ENCODE data around the gene HIVEP1. TPM values are rescaled to one million over a fixed set of nuclear protein-coding genes. Genes with fewer than 3 reads are reported as not detected.

HIVEP1 gene
- total and polyA plus RNA-seq, 2 donors from 2014 or later: 3.6 to 30.4 TPM

DNA sequence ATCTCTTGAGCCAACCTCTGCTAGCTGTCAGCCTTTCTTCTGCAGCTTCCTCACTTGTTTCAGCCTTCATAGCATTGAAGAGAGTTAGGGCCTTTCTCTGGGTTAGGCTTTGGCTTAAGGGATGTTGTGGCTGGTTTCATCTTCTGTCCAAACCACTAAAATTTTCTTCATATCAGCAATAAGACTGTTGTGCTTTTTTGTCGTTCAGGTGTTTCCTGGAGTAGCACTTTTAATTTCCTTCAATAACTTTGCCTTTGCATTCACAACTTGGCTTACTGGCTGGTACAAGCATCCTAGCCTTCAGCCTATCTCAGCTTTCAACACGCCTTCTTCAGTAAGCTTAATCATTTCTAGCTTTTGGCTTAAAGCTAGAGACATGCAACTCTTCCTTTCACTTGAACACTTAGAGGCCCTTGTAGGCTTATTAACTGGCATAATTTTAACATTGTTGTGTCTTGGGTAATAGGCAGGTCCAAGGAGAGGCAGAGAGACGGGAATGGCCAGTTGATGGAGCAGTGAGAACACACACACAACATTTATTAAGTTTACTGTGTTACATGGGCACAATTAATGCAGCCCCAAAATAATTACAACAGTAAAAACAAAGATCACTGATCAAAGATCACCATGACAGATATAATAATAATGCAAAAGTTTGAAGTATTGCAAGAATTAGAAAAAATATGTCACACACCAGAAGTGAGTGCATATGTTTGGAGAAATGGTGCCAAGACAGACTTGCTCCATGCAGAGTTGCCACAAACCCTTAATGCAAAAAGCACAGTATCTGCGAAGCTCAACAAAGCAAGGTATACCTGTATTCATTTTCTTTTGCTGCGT, 98.6 kb downstream of the HIVEP1 start:
- Histone ChIP-seq H3K4me1 (ENCODE audit: control insufficient read depth in 2 of 3, insufficient read depth in 2 of 3, low read depth in 1 of 3, low read length in 3 of 3) (no peaks in the 10 kb centered on the region), H3K4me3 (ENCODE audit: low read length in 3 of 3) (no peak overlapping the region), H3K27ac (ENCODE audit: low read depth in 2 of 2, low read length in 2 of 2) (no peak overlapping the region), H3K27me3 (ENCODE audit: control insufficient read depth, insufficient read depth, low read length) (no peaks in the 10 kb centered on the region), H3K9ac (ENCODE audit: low read length in 3 of 3) (no peak overlapping the region), H3K9me3 (ENCODE audit: control insufficient read depth in 2 of 3, insufficient read depth in 1 of 3, low read length in 3 of 3) (no peaks in the 10 kb centered on the region), H3K36me3 (ENCODE audit: control insufficient read depth in 2 of 3, insufficient read depth in 3 of 3, low read length in 3 of 3) (peaks cover 0 to 4% (median 0%) of the 10 kb centered on the region in 3 donors)
- FAIRE-seq: no peak
- intact Hi-C loops (cut with DNase I): no loop called here
- no peak for DNase-seq
- TF ChIP-seq CTCF (IDR thresholded peaks at IDR 0.05; ENCODE audit: borderline replicate concordance, extremely low read depth, insufficient read depth): no peak

GRCh38 chr6:12111363-12111670, 99.2 kb downstream of the HIVEP1 start:
- Histone ChIP-seq H3K27me3 (ENCODE audit: control insufficient read depth, insufficient read depth, low read length) (no peaks in the 10 kb centered on the region), H3K27ac (ENCODE audit: low read depth in 2 of 2, low read length in 2 of 2) (no peak overlapping the region), H3K4me1 (ENCODE audit: control insufficient read depth in 2 of 3, insufficient read depth in 2 of 3, low read depth in 1 of 3, low read length in 3 of 3) (no peaks in the 10 kb centered on the region), H3K9me3 (ENCODE audit: control insufficient read depth in 2 of 3, insufficient read depth in 1 of 3, low read length in 3 of 3) (peaks cover 0 to 1% (median 0%) of the 10 kb centered on the region in 3 donors), H3K36me3 (ENCODE audit: control insufficient read depth in 2 of 3, insufficient read depth in 3 of 3, low read length in 3 of 3) (peaks cover 0 to 4% (median 0%) of the 10 kb centered on the region in 3 donors), H3K4me3 (ENCODE audit: low read length in 3 of 3) (no peak overlapping the region), H3K9ac (ENCODE audit: low read length in 3 of 3) (no peak overlapping the region)
- no peak for TF ChIP-seq CTCF (IDR thresholded peaks at IDR 0.05; ENCODE audit: borderline replicate concordance, extremely low read depth, insufficient read depth)
- intact Hi-C loops (cut with DNase I): no loop called here
- FAIRE-seq (no peak), DNase-seq (no peak)

GRCh38 chr6:12112540-12113189, 100.6 kb downstream of the HIVEP1 start:
- no peak overlapping the region for H3K27ac ChIP-seq (ENCODE audit: low read depth in 2 of 2, low read length in 2 of 2)
- intact Hi-C loops (cut with DNase I): no loop called here
- no peak overlapping the region for H3K4me3 ChIP-seq (ENCODE audit: low read length in 3 of 3)
- peaks cover 0 to 6% (median 0%) of the 10 kb centered on the region in 3 donors for H3K9me3 ChIP-seq (ENCODE audit: control insufficient read depth in 2 of 3, insufficient read depth in 1 of 3, low read length in 3 of 3)
- peaks cover 0 to 4% (median 0%) of the 10 kb centered on the region in 3 donors for H3K36me3 ChIP-seq (ENCODE audit: control insufficient read depth in 2 of 3, insufficient read depth in 3 of 3, low read length in 3 of 3)
- FAIRE-seq (no peak), DNase-seq (no peak)
- no peaks in the 10 kb centered on the region for H3K27me3 ChIP-seq (ENCODE audit: control insufficient read depth, insufficient read depth, low read length)
- no peak overlapping the region for H3K9ac ChIP-seq (ENCODE audit: low read length in 3 of 3)
- no peak for TF ChIP-seq CTCF (IDR thresholded peaks at IDR 0.05; ENCODE audit: borderline replicate concordance, extremely low read depth, insufficient read depth)
- H3K4me1 ChIP-seq (ENCODE audit: control insufficient read depth in 2 of 3, insufficient read depth in 2 of 3, low read depth in 1 of 3, low read length in 3 of 3): no peaks in the 10 kb centered on the region
